Erythroblast (primary cell): ENCODE measurements around the gene SUSD6.

ENCODE experiments used
- GATA1 ChIP-seq: IDR thresholded peaks from 2 replicates; pipeline ENCODE4 v1.6.1; 2011; ENCODE audit warnings: low read depth, mild to moderate bottlenecking, control low read depth, low read length, moderate library complexity
- POLR2A ChIP-seq: IDR thresholded peaks from 2 replicates; pipeline ENCODE4 v1.6.1; 2011; ENCODE audit warnings: mild to moderate bottlenecking, low read length

DNA sequence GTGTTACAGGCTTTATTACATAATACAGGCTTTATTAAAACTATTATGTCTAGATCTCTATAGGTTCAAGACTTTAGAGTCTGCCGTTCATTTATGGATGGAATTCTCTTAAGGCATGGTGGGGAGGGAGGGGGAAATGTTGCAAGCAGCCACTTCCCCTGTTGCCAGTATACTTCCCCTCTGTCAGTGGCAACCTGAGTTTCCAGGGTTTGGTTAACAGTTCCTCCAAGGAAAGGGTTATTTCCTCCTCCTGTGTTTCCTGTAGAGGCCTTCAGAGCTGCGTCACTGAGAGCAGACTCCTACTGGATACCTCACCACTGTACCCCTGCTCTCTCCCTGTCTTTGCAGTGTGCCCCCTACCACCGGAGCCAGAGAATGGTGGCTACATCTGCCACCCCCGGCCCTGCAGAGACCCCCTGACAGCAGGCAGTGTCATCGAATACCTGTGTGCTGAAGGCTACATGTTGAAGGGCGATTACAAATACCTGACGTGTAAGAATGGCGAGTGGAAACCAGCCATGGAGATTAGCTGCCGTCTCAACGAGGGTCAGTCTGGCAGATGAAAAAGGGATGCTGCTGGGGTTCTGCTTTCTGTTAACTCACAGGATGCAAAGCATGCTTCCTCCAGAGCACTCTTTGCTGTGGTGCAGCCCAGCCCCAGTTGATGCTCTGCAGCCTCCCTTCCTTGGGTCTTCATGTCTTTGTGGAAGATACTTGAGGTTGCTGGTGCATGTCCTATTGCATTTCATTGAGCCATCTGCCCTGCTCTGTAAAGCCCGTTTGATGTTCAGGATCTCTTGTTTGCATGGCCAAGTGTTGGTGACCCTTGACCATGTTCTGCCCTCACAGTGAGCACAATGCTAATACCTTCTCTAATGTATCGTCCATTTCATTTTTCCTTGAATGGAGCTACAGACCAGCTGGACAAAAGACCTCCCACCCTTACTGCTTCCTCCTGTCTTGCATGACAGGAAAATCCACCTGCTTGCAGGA is 91.9 kb downstream of the SUSD6 start:
- no peak for TF ChIP-seq POLR2A
- TF ChIP-seq GATA1: no peak
